Right lobe of liver (tissue), 4 donors: Measurements from ENCODE around the gene ABHD13.

Source experiments
- POLR2A ChIP-seq: fragments of 450-650 bp; IDR thresholded peaks from one replicate; pipeline ENCODE4 v1.6.1; 2017; ENCODE audit warnings: antibody characterized with exemption, mild to moderate bottlenecking
- TF ChIP-seq, protein P1 (sequence below), 4 donors: fragments of 200-600 bp in 3 of 4; fragments of 450-650 bp in 1 of 4; IDR thresholded peaks; one replicate each; pipeline versions ENCODE4 v1.5.1 to v1.8.0; 2016 to 2022; ENCODE audit warnings: antibody characterized with exemption in 4 of 4, mild to moderate bottlenecking in 2 of 4
- donor health status: DM: no; HTN: no; CAD: no.
- donor health status: DM: no; HTN: no; CAD: no.
- donor health status: DM: no; HTN: yes; CAD: no.

DNA sequence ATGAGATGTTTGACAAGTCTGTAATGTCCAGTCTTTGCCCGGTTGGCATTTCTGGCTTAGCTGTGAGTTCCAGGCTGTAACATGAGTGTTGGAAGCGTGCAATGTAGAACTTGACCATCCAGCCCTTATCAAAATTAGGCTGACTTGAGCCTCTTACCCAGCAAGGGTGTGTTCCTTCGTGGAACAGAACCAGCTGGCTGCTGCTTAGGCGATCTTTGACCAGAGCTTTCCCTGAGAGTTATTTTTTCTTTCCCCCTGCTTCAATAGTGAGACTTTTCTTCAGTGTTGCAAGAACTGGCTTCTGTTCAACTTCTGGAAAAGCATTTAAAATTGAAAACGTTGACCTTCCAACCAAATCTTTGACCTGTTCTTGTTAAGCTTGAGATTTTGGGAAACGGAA lies 57.9 kb downstream of the ABHD13 start:
- TF ChIP-seq, protein P1, sequence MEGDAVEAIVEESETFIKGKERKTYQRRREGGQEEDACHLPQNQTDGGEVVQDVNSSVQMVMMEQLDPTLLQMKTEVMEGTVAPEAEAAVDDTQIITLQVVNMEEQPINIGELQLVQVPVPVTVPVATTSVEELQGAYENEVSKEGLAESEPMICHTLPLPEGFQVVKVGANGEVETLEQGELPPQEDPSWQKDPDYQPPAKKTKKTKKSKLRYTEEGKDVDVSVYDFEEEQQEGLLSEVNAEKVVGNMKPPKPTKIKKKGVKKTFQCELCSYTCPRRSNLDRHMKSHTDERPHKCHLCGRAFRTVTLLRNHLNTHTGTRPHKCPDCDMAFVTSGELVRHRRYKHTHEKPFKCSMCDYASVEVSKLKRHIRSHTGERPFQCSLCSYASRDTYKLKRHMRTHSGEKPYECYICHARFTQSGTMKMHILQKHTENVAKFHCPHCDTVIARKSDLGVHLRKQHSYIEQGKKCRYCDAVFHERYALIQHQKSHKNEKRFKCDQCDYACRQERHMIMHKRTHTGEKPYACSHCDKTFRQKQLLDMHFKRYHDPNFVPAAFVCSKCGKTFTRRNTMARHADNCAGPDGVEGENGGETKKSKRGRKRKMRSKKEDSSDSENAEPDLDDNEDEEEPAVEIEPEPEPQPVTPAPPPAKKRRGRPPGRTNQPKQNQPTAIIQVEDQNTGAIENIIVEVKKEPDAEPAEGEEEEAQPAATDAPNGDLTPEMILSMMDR (IDR thresholded peaks at IDR 0.05), result no peak
- no peak for TF ChIP-seq POLR2A
